ENCODE data around the gene AP2A2. TPM values are rescaled to one million over a fixed set of nuclear protein-coding genes. Genes with fewer than 3 reads are reported as not detected.
A peak's percentile ranks its signal among the peaks of the same experiment; 100 is the strongest.

The AP2A2 gene
- total RNA-seq, 1 experiment from 2014 or later: 47.1 TPM

- TF ChIP-seq AFF4 (CRISPR knock-in tag; IDR thresholded peaks at IDR 0.05; ENCODE audit: borderline replicate concordance) (no peak), ZMAT4 (CRISPR knock-in tag; IDR thresholded peaks at IDR 0.05) (no peak), SMAD4 (CRISPR knock-in tag; IDR thresholded peaks at IDR 0.05) (no peak), TEAD1 (CRISPR knock-in tag; IDR thresholded peaks at IDR 0.05) (no peak), TEAD4 (CRISPR knock-in tag; IDR thresholded peaks at IDR 0.05) (no peak), NFE2L1 (CRISPR knock-in tag; IDR thresholded peaks at IDR 0.05) (no peak), GABPB1 (CRISPR knock-in tag; IDR thresholded peaks at IDR 0.05) (no peak), ERG (CRISPR knock-in tag; IDR thresholded peaks at IDR 0.05) (no peak), E2F1 (CRISPR knock-in tag; IDR thresholded peaks at IDR 0.05) (no peak), ATF2 (CRISPR knock-in tag; IDR thresholded peaks at IDR 0.05; ENCODE audit: borderline replicate concordance, low read depth) (no peak), ZNF232 (CRISPR knock-in tag; IDR thresholded peaks at IDR 0.05) (no peak), MXD4 (CRISPR knock-in tag; IDR thresholded peaks at IDR 0.05; ENCODE audit: borderline replicate concordance) (no peak), IRF1 (CRISPR knock-in tag; IDR thresholded peaks at IDR 0.05) (no peak), ZNF671 (CRISPR knock-in tag; IDR thresholded peaks at IDR 0.05) (no peak), ETV6 (CRISPR knock-in tag; IDR thresholded peaks at IDR 0.05) (peak; percentile 80)
- TF ChIP-seq, protein P1, sequence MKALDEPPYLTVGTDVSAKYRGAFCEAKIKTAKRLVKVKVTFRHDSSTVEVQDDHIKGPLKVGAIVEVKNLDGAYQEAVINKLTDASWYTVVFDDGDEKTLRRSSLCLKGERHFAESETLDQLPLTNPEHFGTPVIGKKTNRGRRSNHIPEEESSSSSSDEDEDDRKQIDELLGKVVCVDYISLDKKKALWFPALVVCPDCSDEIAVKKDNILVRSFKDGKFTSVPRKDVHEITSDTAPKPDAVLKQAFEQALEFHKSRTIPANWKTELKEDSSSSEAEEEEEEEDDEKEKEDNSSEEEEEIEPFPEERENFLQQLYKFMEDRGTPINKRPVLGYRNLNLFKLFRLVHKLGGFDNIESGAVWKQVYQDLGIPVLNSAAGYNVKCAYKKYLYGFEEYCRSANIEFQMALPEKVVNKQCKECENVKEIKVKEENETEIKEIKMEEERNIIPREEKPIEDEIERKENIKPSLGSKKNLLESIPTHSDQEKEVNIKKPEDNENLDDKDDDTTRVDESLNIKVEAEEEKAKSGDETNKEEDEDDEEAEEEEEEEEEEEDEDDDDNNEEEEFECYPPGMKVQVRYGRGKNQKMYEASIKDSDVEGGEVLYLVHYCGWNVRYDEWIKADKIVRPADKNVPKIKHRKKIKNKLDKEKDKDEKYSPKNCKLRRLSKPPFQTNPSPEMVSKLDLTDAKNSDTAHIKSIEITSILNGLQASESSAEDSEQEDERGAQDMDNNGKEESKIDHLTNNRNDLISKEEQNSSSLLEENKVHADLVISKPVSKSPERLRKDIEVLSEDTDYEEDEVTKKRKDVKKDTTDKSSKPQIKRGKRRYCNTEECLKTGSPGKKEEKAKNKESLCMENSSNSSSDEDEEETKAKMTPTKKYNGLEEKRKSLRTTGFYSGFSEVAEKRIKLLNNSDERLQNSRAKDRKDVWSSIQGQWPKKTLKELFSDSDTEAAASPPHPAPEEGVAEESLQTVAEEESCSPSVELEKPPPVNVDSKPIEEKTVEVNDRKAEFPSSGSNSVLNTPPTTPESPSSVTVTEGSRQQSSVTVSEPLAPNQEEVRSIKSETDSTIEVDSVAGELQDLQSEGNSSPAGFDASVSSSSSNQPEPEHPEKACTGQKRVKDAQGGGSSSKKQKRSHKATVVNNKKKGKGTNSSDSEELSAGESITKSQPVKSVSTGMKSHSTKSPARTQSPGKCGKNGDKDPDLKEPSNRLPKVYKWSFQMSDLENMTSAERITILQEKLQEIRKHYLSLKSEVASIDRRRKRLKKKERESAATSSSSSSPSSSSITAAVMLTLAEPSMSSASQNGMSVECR (CRISPR knock-in tag; IDR thresholded peaks at IDR 0.05; ENCODE audit: borderline replicate concordance): no peak
- TF ChIP-seq, protein P2, sequence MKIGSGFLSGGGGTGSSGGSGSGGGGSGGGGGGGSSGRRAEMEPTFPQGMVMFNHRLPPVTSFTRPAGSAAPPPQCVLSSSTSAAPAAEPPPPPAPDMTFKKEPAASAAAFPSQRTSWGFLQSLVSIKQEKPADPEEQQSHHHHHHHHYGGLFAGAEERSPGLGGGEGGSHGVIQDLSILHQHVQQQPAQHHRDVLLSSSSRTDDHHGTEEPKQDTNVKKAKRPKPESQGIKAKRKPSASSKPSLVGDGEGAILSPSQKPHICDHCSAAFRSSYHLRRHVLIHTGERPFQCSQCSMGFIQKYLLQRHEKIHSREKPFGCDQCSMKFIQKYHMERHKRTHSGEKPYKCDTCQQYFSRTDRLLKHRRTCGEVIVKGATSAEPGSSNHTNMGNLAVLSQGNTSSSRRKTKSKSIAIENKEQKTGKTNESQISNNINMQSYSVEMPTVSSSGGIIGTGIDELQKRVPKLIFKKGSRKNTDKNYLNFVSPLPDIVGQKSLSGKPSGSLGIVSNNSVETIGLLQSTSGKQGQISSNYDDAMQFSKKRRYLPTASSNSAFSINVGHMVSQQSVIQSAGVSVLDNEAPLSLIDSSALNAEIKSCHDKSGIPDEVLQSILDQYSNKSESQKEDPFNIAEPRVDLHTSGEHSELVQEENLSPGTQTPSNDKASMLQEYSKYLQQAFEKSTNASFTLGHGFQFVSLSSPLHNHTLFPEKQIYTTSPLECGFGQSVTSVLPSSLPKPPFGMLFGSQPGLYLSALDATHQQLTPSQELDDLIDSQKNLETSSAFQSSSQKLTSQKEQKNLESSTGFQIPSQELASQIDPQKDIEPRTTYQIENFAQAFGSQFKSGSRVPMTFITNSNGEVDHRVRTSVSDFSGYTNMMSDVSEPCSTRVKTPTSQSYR (CRISPR knock-in tag; IDR thresholded peaks at IDR 0.05): no peak
- TF ChIP-seq, protein P3, sequence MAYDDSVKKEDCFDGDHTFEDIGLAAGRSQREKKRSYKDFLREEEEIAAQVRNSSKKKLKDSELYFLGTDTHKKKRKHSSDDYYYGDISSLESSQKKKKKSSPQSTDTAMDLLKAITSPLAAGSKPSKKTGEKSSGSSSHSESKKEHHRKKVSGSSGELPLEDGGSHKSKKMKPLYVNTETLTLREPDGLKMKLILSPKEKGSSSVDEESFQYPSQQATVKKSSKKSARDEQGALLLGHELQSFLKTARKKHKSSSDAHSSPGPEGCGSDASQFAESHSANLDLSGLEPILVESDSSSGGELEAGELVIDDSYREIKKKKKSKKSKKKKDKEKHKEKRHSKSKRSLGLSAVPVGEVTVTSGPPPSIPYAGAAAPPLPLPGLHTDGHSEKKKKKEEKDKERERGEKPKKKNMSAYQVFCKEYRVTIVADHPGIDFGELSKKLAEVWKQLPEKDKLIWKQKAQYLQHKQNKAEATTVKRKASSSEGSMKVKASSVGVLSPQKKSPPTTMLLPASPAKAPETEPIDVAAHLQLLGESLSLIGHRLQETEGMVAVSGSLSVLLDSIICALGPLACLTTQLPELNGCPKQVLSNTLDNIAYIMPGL (CRISPR knock-in tag; IDR thresholded peaks at IDR 0.05): 0 out of 2 replicates have a peak, but pooled peaks have one; percentile 33
Observed at GRCh38 chr11:1050581-1051355, 125.1 kb downstream of the AP2A2 start (continued).

All from WTC11 (cell line).